Left ventricle myocardium inferior (tissue), 1 donor: ENCODE results near the gene DLGAP5. TPM values are rescaled to one million over a fixed set of nuclear protein-coding genes. Genes with fewer than 3 reads are reported as not detected.

ENCODE experiments used
- DNase-seq: peaks from one replicate; pipeline ENCODE4 v3.0.0-alpha.2; 2020
- H3K27ac ChIP-seq: fragments of 200-600 bp; replicated peaks from 2 replicates; pipeline ENCODE4 v1.8.0; 2021
- H3K27me3 ChIP-seq: fragments of 200-600 bp; 2 replicates; pipeline ENCODE4 v1.8.0; 2021; ENCODE audit warnings: low read depth
- H3K36me3 ChIP-seq: fragments of 200-600 bp; 2 replicates; pipeline ENCODE4 v1.8.0; 2021
- H3K4me1 ChIP-seq: fragments of 200-600 bp; 2 replicates; pipeline ENCODE4 v1.8.0; 2021
- H3K4me3 ChIP-seq: fragments of 200-600 bp; 2 replicates; pipeline ENCODE4 v1.8.0; 2021; ENCODE audit warnings: mild to moderate bottlenecking, moderate library complexity
- H3K9me3 ChIP-seq: fragments of 200-600 bp; replicated peaks from 2 replicates; pipeline ENCODE4 v1.8.0; 2021
- intact Hi-C: fragments of 100-400 bp; cut with micrococcal nuclease; formaldehyde crosslinking; loops from one replicate; pipeline ENCODE4 v1.11.0; 2022
- total RNA-seq: library from RNA; stranded (reverse); fragmentation: NEBNext Ultra II Directional; extraction: Animal tissue kit (Norgen Biotek cat#: 25700); gene quantifications from one replicate; pipeline ENCODE4 v1.2.1, GENCODE V29; 2021
- TF ChIP-seq, protein P1 (sequence below): fragments of 200-600 bp; IDR thresholded peaks from 2 replicates; pipeline ENCODE4 v1.8.0; 2021; ENCODE audit warnings: antibody characterized with exemption, mild to moderate bottlenecking, borderline replicate concordance
- donor health status: DM: no; HTN: yes; CAD: no; lungs with severe emphysema.

DLGAP5 gene
- total RNA-seq, 1 donor from 2014 or later, result 0.14 TPM

DNA sequence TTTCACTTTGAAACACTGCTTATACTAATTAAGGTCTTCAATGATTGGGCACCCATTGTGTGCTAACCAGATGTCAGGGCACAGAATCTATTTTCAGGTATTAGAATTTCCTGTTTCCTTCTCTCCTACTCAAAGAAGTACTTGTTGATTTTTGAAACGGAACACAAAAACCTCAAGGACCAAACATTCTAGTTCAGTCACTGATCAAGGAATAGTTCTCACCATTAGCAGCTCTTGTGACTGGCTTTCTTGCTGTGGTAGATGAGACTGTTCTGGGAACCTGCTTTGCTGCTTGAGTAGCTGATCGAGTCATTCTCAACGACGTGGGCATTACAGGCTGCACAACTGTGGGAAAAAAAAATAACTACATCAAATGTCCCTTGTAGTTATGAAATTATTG is 11.0 kb downstream of the DLGAP5 start:
- intact Hi-C loops, result no loop called here
- DNase-seq, result no peak
- no peaks in the 10 kb centered on the region for H3K9me3 ChIP-seq
- H3K36me3 ChIP-seq, result no peaks in the 10 kb centered on the region
- H3K27me3 ChIP-seq, result no peaks in the 10 kb centered on the region
- TF ChIP-seq, protein P1, sequence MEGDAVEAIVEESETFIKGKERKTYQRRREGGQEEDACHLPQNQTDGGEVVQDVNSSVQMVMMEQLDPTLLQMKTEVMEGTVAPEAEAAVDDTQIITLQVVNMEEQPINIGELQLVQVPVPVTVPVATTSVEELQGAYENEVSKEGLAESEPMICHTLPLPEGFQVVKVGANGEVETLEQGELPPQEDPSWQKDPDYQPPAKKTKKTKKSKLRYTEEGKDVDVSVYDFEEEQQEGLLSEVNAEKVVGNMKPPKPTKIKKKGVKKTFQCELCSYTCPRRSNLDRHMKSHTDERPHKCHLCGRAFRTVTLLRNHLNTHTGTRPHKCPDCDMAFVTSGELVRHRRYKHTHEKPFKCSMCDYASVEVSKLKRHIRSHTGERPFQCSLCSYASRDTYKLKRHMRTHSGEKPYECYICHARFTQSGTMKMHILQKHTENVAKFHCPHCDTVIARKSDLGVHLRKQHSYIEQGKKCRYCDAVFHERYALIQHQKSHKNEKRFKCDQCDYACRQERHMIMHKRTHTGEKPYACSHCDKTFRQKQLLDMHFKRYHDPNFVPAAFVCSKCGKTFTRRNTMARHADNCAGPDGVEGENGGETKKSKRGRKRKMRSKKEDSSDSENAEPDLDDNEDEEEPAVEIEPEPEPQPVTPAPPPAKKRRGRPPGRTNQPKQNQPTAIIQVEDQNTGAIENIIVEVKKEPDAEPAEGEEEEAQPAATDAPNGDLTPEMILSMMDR, result no peak
- no peak overlapping the region for H3K27ac ChIP-seq
- no peak overlapping the region for H3K4me3 ChIP-seq
- no peaks in the 10 kb centered on the region for H3K4me1 ChIP-seq

DNA sequence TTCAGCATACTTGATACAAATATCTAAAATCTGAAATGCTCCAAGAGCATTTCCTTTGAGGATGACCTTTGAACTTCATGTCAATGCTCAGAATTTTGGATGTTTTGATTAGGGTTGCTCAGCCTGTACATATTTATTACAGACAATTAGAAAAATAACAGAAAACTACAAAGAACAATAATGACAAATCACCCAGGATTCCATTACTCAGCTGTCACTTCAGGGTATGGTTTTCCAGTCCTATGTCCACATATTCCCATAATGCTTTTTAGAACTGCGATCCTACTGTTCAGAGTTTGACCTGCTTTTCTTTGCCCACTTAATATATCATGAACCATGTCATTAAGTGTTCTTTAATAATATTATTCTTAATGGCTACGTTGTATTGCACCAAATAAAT is 11.4 kb downstream of the DLGAP5 start:
- Histone ChIP-seq H3K4me1 (no peaks in the 10 kb centered on the region), H3K27me3 (no peaks in the 10 kb centered on the region), H3K27ac (no peak overlapping the region), H3K4me3 (no peak overlapping the region), H3K36me3 (no peaks in the 10 kb centered on the region), H3K9me3 (no peaks in the 10 kb centered on the region)
- TF ChIP-seq, protein P1, result no peak
- DNase-seq, result no peak
- intact Hi-C loops, result no loop called here

DNA sequence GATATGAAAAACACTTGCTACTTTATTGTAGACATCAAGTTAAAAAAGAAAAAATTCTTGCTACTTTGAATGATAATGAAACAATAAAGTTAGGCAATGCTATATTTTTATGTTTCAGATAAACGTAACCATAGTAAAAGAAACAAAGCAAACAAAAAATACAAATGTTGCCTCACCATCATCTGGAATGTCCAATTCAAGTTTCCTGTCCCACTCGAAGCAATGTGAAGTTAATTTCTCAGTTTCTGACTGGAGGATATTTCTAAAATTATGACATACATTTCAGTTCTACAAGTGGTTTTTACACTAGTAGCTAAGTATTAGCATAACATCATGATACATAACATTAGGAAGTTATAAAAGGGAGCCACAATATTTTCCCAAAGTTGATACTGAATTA is 20.9 kb downstream of the DLGAP5 start:
- TF ChIP-seq, protein P1, result no peak
- H3K36me3 ChIP-seq, result no peaks in the 10 kb centered on the region
- no peak for DNase-seq
- no peak overlapping the region for H3K27ac ChIP-seq
- no peak overlapping the region for H3K4me3 ChIP-seq
- no peaks in the 10 kb centered on the region for H3K27me3 ChIP-seq
- intact Hi-C loops, result no loop called here
- H3K9me3 ChIP-seq, result no peaks in the 10 kb centered on the region
- H3K4me1 ChIP-seq, result no peaks in the 10 kb centered on the region

DNA sequence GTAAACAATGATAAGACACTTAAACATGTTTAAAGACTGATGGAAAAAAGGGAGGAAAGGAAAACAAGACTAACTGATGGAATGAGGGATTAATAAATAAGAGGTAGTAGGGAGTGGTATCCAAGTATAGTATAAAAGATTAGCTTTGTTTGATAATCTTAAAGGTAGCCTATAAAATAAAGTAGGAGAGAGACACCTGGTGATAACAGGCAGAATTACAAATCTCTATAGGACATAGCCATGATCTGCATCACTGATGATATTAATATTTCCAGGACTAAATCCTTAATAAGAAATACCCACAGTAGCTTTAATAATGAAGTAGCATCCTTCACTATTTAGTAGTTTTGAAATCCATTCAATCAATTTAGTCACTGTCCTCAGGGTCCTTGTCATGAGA is 30.4 kb downstream of the DLGAP5 start:
- H3K27me3 ChIP-seq, result no peaks in the 10 kb centered on the region
- H3K36me3 ChIP-seq, result no peaks in the 10 kb centered on the region
- no peaks in the 10 kb centered on the region for H3K4me1 ChIP-seq
- no peak overlapping the region for H3K4me3 ChIP-seq
- TF ChIP-seq, protein P1, result peak; percentile 76
- intact Hi-C loops, result loop anchor here (1.0 kb wide), 1 partner anchor 72 kb away; no protein-coding TSS in a partner anchor
- DNase-seq, result no peak
- no peak overlapping the region for H3K27ac ChIP-seq
- no peaks in the 10 kb centered on the region for H3K9me3 ChIP-seq

DNA sequence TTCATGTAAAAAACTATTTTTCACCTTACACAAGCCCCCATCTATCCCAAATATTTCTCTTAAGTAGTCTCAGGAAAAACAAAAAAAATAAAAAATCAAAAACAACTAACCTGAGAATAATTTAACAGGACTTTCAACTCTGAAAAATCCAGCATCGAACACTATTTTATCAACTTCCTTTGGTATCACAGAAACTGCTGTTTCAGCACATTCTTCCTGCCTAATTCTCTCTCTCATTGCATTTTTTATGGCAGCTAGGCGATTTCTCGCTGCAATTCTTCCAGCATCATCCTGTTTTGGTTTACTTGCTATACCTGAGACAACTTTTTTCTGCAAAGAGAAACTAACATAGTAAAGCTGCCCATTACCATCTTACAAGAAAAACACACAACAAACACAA is 33.0 kb downstream of the DLGAP5 start:
- Histone ChIP-seq H3K4me3 (no peak overlapping the region), H3K4me1 (no peaks in the 10 kb centered on the region), H3K36me3 (no peaks in the 10 kb centered on the region), H3K27ac (no peak overlapping the region), H3K9me3 (no peaks in the 10 kb centered on the region), H3K27me3 (no peaks in the 10 kb centered on the region)
- TF ChIP-seq, protein P1, result no peak
- intact Hi-C loops, result no loop called here
- DNase-seq, result no peak

DNA sequence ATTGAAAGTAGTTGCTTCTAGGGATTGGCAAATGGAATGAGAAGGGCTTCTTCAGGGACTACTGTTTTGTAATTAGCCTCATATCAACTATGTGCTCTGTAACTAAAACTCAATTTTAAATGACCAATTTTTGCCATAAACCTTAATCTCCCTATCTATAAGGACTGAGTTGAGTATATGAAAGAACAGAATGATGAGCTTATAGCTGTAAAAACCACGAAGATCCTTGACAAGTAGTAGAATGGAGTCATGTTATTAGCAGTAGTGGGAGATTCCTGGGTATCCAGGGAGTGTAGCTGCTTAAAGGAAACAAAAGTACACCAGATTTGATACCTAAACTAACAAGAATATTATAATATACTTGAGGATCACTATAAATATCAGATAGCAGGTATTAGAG is 34.3 kb downstream of the DLGAP5 start:
- TF ChIP-seq, protein P1, result no peak
- no peaks in the 10 kb centered on the region for H3K27me3 ChIP-seq
- H3K4me1 ChIP-seq, result no peaks in the 10 kb centered on the region
- no peak overlapping the region for H3K27ac ChIP-seq
- no peak for DNase-seq
- H3K9me3 ChIP-seq, result no peaks in the 10 kb centered on the region
- intact Hi-C loops, result no loop called here
- no peak overlapping the region for H3K4me3 ChIP-seq
- H3K36me3 ChIP-seq, result no peaks in the 10 kb centered on the region
